Fibroblast of the aortic adventitia (primary cell): ENCODE results near the gene PSKH1. TPM values are rescaled to one million over a fixed set of nuclear protein-coding genes. Genes with fewer than 3 reads are reported as not detected.
"Not testable (repeated sequence)": the region's sequence is repeated elsewhere in the genome, so short reads cannot be mapped to it uniquely, and the experiment has no call there.

Experiments
- DNase-seq: peaks from one replicate; pipeline ENCODE4 v3.0.0-alpha.2; 2010; ENCODE audit warnings: low read depth
- H3K4me3 ChIP-seq: 2 replicates; pipeline ENCODE4 v1.5.1; 2011; ENCODE audit warnings: low read depth, mild to moderate bottlenecking, control low read depth, low read length, moderate library complexity
- CTCF ChIP-seq: IDR thresholded peaks from 2 replicates; pipeline ENCODE4 v1.5.1; 2011; ENCODE audit warnings: mild to moderate bottlenecking, low read length, control low read depth, inconsistent platforms; ENCODE audit not compliant: insufficient read depth
- total RNA-seq: library from RNA; depleted of rRNA; stranded (reverse); fragments of >200 nt; gene quantifications from 2 replicates; pipeline ENCODE4 v1.2.3, GENCODE V29; 2012; ENCODE audit warnings: low replicate concordance

Gene PSKH1
- total RNA-seq, 1 donor = 19.8 TPM

- no peak for TF ChIP-seq CTCF
- no peak for DNase-seq
- peak overlapping the region; percentile 96 for H3K4me3 ChIP-seq
Observed at GRCh38 chr16:67935101-67935401, 42.0 kb downstream of the PSKH1 start.

DNA sequence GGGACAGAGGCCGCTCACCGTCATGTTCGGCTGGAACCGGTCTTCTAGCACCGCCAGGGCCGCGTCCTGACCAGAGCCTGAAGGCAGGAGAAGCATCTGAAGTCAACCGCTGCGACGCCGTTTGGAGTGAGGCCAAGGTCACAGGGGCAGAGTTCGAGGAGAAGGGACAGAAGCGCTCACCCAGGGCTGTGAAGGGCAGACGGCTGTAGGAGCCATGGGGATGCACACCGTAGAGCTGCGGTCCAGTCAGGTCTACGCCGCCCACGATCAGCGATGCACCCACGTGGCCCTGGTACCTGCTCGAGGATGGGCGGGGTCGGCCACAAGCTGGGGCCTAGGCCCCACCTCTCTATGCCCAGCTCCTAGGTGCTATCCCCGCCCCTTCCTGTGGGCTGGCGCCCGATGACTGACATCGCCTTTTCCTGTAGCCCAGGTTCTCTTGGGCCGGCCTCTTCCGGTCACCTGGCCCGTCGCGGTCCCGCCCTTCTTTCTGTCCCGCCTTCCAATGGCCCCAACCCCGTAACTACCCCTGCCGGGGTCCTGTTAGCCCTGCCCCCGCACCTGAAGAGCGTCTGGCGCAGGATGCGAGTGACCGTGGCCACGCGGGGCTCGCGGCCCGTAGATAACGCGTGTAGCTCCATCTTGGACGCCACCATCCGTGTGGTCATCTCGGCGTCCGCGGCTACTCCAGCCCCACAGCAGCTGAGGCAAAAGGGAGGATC is 42.5 kb downstream of the PSKH1 start:
- no peak for TF ChIP-seq CTCF
- H3K4me3 ChIP-seq = peak overlapping the region; percentile 96
- DNase-seq = peak; percentile 85

DNA sequence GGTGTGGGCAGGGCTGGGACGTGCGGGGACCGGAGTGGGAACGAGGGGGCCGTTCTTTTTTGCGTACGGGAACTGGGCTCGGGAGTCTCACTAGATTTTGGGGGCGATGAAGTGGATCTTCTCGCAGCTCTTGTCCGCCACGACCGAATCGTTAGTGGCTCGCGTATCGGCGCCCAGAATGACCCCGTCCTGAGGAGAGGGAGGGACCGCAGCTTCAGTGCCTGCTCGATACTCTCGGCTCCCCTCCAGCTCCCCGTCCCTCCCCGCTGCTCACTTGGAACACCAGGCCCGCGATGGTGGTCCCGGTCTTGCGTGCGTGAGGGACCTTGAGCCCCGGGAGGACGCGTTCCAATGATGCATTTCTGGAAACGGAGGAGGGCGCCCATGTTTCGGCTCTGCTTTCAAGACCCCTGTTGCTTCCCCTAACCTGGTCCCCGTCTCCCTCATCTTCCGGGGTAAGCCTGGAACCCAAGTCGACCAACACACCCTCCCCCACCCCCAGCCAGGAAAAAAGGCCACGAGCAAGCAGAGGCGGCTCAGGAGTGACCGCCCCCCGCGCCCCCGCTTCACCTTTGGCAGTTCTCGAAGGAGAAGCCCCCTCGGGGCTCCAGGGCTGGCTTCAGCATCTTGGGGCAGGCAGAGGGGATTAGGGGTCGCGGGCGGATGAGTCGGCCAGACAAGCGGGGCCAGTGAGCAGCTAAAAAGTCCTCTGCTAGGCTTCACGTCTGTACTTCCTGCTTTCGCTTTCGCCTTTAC is 43.2 kb downstream of the PSKH1 start, which contains the start of gene PSMB10:
TSS of gene PSMB10 (minus strand) at position 727 of the 756 bp plus-strand sequence. CDS start at position 626, 101 bp downstream.
- DNase-seq = peak; percentile 73

GRCh38 chr16:67936880-67937605 is 44.0 kb downstream of the PSKH1 start:
- H3K4me3 ChIP-seq = peak overlapping the region; percentile 96
- no peak for DNase-seq
- TF ChIP-seq CTCF = no peak

More for the DNA sequence above, 43.2 kb downstream of the PSKH1 start, which contains the start of gene PSMB10:
- H3K4me3 ChIP-seq = peak within 1 kb of the TSS; percentile 96
- TF ChIP-seq CTCF = no peak

DNA sequence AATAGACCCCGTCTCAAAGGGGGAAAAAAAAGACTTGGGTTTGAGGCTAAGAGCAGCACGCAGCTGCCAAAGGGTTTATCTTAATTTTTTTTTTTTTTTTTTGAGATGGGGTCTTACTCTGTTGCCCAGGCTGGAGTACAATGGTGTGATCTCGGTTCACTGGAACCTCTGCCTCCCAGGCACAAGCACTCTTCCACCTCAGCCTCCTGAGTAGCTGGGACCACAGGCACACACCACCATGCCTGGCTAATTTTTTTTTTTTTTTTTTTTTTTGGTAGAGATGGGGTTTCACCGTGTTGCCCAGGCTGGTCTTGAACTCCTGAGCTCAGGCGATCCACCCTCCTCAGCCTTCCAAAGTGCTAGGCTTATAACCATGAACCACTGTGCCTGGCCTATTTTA is 44.7 kb downstream of the PSKH1 start:
- DNase-seq, H3K4me3 ChIP-seq: not testable (repeated sequence)

DNA sequence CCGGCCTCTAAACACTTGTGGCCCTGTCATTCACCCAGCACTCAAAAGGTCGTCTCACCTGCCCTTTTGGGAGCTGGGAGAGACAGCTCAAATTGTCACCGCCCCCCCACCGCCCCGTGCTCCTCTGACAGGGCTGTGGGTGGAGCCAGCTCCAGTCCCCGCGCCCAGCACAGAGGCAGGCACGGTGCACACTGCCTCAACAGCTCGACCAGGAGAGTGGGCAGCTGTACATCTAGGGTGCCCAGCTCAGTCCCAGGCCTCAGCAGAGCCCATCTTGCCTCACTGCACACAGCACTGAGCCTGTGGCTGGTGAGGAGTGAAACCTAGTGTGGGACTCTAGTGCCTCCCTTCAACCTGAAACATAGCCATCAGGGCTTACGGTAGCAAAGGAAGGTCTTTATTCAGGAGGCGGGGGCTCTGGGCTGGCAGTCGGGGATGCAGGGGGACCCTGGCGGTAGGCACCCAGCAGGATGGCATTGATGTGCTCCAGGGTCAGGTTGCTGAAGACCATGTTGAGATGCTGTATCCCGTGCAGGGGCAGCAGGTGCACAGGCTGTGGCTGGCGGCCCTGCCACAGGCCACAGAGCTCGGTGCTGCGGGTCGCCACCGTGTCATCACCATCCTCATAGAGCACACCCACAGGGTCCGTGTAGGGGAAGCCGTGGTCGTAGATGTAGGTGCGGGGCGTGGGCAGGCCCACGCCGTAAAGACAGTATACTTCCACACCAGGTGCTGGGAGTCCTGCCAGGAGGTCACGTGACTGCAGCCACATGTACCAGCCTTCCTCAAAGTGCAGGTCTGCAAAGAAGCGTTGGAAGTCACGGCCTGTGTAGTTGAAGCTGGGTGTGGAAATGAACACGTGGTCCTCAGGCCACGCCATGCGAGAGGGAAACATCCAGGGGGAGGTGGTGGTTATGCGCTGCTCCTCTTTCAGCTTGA is 46.7 kb downstream of the PSKH1 start:
- TF ChIP-seq CTCF = no peak
- DNase-seq = no peak
- H3K4me3 ChIP-seq = no peak overlapping the region
